Head of caudate nucleus (tissue), 42 donors: ENCODE measurements around the gene PLEKHG1.

Experiments
- DNase-seq, 42 donors: peaks; one replicate each; pipeline versions ENCODE4 v3.0.0 to v3.0.0-alpha.2; 2020 to 2021; ENCODE audit warnings: mixed read lengths in 7 of 42
- intact Hi-C: fragments of 100-400 bp; cut with DNase I; formaldehyde crosslinking; loops from one replicate; pipeline ENCODE4 v1.15.0; 2022

PLEKHG1 gene

GRCh38 chr6:150634176-150634963 is 34.7 kb downstream of the PLEKHG1 start:
- no peak for DNase-seq
- intact Hi-C loops = no loop called here

- intact Hi-C loops = no loop called here
- no peak for DNase-seq
These were observed 35.2 kb downstream of the PLEKHG1 start for GRCh38 chr6:150634964-150635292.

GRCh38 chr6:150635906-150636514 is 36.3 kb downstream of the PLEKHG1 start:
- intact Hi-C loops = no loop called here
- no peak for DNase-seq

- DNase-seq = no peak
- intact Hi-C loops = no loop called here
These were observed 37.1 kb downstream of the PLEKHG1 start for GRCh38 chr6:150636808-150637207.

- no peak for DNase-seq
- intact Hi-C loops = no loop called here
These were observed 37.6 kb downstream of the PLEKHG1 start for GRCh38 chr6:150637266-150637665.

- DNase-seq = no peak
- intact Hi-C loops = no loop called here
These were observed 38.6 kb downstream of the PLEKHG1 start for GRCh38 chr6:150638267-150638666.

- intact Hi-C loops = no loop called here
These were observed 39.1 kb downstream of the PLEKHG1 start for GRCh38 chr6:150638765-150639164.

GRCh38 chr6:150639823-150640331 is 40.2 kb downstream of the PLEKHG1 start:
- no peak for DNase-seq
- intact Hi-C loops = no loop called here

More at GRCh38 chr6:150638765-150639164, 39.1 kb downstream of the PLEKHG1 start:
- no peak for DNase-seq

- intact Hi-C loops = no loop called here
These were observed 41.0 kb downstream of the PLEKHG1 start for GRCh38 chr6:150640556-150641209.

GRCh38 chr6:150641398-150642139 is 41.9 kb downstream of the PLEKHG1 start:
- DNase-seq = no peak
- intact Hi-C loops = no loop called here

More at GRCh38 chr6:150640556-150641209, 41.0 kb downstream of the PLEKHG1 start:
- DNase-seq = no peak

GRCh38 chr6:150646228-150646627 is 46.5 kb downstream of the PLEKHG1 start:
- intact Hi-C loops = no loop called here
- DNase-seq = no peak

GRCh38 chr6:150647051-150647450 is 47.4 kb downstream of the PLEKHG1 start:
- intact Hi-C loops = no loop called here

More at GRCh38 chr6:150647051-150647450, 47.4 kb downstream of the PLEKHG1 start:
- DNase-seq = no peak
